HG03045 (cell line): Measurements from ENCODE around the gene CISH.
A peak's percentile ranks its signal among the peaks of the same experiment; 100 is the strongest.

Source experiments
- ATAC-seq: cut with Tn5 transposase; IDR thresholded peaks from one replicate; pipeline ENCODE4 v1.9.1; 2021; ENCODE audit warnings: mild to moderate bottlenecking, moderate library complexity; ENCODE audit not compliant: unreplicated experiment

CISH gene, protein sequence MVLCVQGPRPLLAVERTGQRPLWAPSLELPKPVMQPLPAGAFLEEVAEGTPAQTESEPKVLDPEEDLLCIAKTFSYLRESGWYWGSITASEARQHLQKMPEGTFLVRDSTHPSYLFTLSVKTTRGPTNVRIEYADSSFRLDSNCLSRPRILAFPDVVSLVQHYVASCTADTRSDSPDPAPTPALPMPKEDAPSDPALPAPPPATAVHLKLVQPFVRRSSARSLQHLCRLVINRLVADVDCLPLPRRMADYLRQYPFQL

DNA sequence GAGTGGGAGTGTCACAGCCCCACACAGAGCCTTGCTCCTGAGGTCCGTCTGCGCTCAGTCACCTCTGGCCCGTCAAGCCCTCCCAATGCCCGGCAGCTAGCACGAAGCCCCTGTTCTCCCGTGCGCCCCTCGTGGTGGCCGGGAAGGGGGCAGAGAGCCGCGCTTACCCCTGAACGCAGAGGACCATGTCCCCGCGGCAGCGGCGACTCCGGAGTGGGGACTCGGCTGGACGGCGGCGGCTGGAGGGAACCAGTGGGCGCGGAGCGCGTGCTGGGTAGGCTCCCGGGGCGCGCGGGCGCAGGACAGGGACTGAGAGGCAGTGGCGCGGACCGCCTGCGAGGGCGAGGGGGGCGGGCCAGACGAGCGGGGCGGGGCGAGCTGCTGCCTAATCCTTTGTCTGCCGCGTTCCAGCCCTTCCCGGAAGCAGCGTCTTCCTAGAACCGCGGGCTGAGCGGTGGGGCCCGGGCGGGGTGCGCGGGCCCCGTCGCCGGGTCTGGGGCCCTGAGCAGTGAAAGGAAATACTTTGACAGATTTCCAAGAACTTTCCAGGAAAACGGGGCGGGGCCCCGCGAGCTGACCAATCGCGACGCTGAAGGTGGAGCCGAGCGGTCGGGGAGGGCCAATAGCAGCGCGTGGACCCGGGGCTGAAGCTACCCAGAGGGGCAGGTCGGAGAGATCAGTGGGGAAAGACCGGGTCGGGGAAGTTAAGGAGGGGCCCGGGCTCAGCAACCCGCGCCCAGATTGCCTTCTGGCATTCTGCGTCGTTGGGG lies at the start of gene CISH:
Gene CISH, minus strand, starts transcription at position 311 of the 770 bp plus-strand sequence. Its CDS starts 124 bp downstream, at position 187.
- peak; percentile 80 for ATAC-seq

DNA sequence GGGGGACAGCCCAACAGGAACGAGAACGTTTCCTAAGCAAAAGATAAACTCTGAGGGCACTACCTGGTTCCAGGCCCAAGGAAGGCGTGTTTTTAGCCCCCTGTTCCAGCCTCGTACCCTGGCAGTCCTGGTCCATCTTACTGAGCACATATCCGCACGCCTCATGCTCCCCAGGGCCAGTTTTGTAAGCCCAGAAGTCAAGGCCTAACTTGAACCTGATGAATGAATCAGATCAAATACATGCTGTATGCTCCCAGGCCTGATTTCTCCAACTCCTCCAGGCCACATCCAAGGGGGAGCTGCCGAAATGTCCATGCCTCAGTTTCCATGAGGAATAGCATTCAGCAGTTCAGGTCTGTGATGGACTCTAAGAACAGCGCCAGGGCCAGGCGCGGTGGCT lies 48.8 kb upstream of the CISH start:
- ATAC-seq, result no peak

DNA sequence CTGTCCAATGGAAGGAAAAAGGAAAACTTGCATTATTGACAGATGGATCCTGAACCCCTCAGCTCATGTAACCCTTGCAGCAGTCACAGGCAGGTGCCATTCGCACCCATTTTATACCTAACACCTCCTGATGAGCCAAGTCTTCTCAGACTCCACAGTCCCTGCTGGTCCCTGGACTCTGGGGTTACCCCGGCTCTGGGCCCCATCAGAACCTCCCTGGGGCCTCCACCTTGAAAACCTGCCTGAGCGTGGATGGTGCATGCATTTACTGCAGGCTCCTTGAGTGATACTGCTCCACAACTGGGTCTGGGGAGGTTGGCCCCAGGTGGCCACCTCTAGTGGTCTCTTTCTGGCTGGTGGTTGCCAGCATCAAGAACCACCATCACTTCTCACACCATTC lies 47.3 kb upstream of the CISH start:
- ATAC-seq, result no peak

DNA sequence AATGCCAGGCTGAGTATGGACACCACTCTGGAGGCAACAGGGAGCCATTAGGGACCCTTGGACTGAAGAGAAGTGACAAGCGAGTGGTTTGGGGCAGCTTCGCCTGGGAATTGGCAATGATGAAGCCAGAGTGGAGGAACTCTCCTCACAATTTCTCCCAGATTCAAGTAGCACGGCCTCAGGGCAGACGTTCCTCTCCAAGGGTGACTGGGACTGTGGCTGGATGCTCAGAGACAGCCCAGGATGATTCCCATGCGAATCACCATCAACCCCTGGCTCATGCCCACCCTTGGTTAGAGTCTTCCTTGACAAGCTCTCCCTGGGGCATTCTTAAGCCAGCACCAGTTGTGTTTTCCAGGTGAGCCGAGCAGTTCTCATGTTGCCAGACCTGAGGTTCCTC lies 46.8 kb upstream of the CISH start:
- ATAC-seq, result no peak

DNA sequence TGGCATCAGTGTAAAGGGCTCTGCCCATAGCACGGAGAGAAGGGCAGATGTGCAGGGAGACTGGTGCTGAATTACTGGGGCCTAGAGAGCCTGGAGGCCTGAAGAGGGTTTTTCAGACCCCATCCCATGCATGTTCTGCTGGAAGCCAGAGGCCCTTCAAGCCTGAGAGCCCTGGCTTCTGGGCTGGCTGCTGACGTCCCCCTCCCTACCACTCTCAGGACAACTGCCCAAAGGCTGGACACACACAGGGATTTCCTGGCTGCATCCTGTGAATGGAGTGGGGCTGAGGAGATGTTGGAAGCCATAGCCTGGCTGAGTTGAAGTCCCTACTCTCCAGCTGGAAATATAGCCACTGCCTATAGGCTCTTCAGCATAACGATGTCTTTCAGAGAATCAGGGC lies 46.2 kb upstream of the CISH start:
- ATAC-seq, result no peak

DNA sequence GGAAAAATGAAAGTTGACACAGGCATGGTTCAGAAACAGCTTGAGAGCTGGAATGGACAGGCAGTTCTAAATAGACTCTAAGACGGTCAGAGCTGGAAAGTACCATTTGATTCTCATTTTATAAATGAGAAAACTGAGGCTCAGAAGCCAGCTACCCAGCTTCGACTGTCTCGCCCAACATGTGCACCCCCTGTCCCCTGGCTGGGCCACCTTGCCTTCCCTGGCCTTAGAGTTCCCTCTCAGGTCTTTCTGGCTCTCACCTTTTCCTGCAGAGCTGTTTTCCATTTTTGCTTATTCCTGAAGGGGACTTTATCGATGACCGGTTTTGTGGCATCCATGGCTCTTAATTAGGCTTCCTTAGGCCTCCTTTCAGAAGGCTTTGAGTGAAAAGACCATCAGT lies 45.8 kb upstream of the CISH start:
- no peak for ATAC-seq

DNA sequence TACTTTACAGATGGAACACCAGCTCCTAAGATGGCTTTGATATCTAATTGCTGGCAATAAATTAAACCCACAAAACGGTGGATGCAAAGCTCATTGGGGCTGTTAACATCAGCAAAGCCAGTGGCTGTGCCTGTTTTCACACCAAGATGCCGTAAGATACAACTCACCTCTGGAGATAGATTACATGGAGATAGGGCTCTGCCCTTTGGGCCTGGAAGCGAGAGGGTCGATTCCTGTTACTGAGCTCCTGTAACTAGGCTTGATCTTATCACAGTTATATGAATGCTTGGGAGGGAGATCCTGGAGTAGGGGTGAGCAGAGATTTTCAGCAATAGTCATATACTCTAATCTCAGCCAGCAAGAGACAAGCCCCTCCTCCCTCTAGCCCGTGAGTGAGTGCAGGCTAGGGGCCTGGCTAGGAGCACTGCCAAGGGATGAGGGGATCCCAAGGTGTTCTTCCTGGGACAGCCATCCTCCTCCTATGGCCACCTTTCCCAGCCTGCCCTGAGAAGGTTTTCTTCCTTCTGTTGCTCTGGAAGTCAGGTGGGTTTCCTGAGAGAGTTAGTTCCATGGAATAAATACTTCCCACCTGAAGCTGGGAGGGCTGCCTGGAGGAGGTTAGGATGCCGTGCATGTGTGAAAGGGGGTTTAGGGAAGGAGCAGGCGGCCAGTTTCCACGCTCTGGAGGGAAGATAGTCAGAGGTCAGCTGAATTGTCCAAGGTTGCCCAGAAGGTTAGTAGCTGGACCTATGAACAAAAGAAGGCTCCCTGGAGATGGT lies 45.0 kb upstream of the CISH start:
- ATAC-seq, result no peak

DNA sequence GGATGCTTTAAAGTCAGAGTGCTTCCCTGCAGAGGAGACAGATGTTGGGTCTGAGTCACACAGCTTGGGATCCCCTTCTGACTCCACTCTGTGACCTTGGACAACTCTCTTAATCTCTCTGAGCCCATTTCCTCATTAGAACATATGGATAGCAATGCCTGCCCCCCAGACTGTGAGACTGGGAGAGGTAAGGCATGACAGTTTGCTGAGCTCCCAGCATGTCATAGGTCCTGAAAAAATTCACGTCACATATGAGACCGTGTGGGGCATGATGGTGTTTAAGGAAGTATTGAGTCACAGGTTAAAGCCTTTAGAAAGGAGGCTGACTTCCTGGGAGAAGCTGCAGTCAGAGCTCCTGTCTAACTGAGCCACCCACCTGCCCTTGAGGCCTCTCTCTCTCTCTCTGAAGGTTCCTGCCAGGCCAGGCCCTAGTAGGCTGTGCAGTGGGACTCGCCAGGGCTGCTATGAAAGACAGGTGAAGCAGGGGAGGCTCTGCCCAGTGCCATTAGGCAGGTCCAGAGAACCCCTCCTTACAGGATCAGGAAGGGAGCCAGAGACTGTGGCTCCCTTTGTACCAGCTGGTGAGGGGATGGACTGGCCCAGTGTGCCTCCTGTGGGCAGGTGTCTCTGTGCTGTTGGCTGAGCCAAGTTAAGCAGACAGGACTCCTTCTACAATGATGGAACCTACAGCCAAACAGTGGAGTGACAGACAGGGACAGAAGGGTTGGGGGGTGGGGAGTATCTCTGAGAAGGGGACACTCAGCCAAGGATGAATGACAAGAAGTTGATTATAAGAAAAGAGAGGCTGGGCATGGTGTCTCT lies 43.6 kb upstream of the CISH start:
- ATAC-seq, result no peak

DNA sequence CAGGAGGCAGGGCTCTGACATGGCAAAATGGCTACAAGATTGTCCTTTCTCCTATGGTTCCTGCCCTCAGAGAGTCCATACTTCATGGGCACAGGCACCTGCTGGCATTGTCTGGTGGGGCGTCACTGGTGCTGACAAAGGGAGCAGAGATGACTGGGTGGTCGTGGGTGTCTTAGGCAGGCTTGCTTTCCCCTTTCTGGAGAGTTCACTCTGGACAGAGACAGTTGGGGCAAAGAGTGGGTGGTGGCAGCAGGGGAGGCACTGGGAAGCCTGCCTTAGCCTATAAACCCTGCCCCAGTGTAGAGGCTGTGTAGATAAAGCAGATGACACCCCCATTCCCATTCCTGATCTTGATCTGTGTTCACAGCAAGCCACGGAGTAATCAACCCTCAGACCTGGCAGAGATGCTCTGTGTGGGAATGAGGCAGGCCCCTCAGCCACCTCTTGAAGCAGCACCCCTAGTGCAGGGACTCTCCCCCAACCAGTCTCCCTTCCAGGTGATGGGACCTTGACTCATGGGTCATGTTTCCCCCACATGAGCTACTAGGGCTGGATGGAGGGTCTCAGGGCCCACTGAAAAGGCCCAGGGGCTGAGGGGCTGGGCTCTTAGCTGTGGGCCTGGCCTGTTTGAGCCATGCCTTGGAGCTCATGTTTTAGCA lies 42.5 kb upstream of the CISH start:
- no peak for ATAC-seq

DNA sequence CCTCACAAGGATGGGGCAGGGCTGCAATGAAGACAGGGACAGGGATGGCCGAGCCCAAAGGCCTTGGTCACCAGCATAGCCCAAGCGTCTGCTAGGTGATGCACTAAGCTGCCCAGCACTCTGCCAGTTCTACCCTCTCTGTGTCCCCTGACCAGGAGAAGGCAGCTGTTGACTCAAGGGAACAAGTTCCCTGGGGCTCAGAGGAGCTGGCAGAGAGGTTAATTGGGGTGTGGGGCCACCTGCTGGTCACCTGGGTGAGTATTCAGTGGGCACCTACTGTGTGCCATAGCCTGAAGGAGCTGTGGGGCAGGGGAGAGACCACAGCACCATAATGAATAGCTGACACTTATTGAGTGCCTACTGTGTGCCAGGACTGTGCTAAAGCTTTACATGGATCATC lies 41.1 kb upstream of the CISH start:
- no peak for ATAC-seq

DNA sequence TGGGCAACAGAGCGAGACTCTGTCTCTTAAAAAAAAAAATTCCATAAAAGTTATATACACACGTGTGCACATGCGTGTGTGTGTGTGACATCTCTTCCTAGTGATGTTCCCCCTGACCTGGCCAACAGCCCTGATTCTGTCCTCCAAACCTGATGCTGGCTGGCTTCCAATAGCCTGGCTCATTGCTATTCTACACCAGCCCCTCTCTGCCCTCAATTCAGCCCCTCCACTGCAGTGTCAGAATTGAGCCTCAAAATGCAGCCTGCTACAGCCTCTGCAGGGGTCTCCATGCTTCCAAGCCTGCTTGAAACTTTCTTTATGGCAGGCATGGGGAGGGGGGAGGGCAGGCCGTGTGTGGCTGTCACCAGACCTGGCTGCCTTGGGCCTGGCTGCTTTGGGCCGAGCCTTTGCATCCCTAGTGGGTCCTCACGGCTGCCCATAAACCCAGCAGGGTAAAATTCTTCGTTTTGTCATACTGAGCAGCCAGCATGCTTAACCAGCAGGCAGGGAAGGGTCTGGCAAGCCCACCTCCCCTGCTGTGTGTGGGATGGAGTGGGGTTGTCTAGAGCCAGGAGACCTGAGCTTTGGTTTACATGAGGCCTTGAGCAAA lies 40.5 kb upstream of the CISH start:
- no peak for ATAC-seq

DNA sequence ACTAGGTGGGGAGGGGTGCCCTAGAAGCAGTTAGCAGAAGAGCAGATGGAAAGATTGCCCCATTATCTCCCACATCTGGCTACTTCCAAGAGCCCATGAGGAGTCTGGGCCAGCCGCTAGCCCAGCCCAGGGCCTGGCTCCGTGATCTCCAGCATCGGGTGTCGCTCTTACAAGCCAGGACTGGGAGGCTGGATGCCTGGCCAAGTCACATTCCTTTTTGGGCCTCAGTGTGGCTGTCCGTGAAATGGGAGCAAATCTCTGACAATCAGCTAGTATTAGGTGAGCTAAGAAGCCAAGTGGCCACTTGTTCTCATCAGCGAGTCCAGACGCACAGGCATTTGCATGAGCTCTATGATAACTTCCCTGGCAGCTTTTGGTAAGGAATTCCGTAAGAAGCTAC lies 39.9 kb upstream of the CISH start:
- no peak for ATAC-seq

DNA sequence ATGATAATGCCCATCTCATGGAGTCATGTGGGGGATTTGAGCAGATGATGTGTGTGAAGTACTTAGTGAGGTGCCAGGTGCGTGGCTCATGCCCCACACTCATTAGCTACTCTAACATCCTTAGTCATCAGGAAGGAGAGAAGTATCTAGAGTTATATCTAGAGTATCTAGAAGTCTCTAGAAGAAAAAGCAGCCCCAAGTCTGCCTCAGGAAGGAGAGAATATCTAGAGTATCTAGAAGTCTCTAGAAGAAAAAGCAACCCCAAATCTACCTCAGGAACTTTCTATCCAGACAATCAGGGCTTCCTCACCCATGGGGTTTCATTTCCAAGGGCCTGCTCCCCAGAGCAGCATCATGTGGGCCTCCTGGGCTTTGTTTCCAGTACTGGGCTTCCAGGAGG lies 38.4 kb upstream of the CISH start:
- ATAC-seq, result no peak

DNA sequence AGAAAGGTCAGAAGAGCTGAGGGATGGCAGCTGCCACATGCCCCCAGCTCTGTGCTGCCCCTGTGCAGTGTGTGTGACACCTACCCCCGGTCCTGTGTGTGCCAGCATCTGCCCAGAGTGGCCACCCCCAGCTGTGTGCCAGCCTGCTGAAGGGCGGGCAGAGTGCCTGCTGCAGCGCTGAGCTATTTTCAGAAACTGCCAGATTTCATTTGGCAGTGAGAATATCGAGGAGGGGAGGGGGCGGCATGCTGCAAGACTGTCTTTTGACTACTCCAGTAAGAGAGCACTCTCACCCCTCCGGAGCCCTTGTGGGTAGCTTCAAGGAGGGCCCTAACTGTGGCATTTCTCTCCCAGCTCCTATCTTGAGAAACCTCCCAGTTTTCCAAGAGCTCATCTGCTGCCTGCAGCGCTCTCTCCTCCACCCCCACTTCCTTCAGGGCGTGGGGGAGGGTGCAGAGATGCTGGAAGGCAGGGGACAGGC lies 37.9 kb upstream of the CISH start:
- no peak for ATAC-seq

DNA sequence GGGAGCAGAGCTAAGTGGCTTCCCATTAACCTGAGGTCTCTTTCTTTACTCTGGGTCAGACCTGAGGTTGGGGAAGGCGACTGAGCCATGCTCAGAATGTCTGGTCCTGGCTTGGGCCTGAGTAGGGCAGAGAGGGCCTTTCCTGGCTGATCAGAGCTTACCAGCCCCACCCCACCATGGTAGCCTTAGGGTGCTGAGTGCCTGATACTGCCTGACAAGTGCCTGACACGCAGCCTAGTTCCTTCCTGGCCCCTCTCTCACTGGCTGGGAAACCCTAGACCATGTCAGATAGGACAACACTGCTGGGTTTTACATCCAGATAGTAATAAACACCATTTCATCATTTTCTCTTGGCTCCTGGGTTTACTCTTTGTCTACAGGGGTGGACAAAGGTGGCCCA lies 37.4 kb upstream of the CISH start:
- no peak for ATAC-seq

DNA sequence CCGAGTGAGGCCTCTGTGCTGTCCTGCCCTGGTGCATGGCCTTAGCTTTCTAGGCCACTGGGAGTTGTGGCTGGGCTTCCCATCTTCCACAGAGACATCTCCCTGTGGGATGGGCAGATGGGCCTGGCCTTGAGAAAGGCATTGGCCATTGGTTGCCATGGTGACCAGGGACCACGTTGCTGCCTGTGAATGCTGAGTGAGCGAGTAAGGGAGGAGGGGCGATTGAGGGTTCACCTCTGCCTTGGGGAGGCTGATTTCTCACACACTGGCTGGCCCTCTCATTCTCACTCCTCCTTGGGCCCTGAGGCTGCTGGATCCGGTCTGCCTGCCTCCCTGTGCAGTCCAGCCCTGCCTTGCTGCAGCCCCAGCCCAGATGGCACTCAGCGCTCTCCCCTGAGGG lies 36.7 kb upstream of the CISH start:
- ATAC-seq, result no peak

DNA sequence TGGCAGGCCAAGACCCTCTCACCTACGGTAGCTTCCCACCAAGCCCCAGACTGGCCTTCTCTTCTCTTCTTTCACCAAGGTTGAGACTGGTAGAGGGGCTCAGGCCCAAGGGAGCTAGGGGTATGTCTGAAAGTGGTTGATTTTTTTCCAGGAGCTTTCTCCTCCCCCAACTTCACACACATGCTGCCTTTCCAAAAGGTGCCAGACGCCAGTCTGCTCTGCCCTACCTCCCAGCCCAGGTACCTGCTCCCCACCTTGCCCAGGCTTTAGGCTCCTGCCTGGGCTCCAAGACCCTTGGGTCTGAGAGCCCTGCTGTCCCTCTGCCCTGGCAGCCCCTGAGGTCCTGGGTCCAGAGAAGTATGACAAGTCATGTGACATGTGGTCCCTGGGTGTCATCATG lies 33.8 kb upstream of the CISH start:
- ATAC-seq, result no peak

DNA sequence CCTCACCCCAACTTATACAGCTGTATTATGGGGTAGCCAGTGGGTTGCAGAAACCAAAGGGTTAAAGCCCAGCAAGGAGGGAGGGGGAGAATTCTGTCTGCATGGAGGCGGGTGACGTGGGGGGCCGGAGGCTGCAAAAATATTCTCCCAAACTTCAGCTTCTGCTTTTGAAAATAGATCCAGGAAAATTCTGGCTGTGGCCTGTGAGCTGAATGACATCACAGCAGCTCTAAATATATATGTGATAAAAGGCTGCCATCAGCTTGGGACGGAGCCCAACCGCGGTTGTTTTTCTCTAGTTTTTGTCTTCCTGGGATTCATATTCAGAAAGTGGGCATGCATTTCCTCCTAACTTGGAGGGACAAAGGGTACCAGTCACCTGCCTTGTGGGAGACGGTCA lies 33.0 kb upstream of the CISH start:
- ATAC-seq, result no peak

DNA sequence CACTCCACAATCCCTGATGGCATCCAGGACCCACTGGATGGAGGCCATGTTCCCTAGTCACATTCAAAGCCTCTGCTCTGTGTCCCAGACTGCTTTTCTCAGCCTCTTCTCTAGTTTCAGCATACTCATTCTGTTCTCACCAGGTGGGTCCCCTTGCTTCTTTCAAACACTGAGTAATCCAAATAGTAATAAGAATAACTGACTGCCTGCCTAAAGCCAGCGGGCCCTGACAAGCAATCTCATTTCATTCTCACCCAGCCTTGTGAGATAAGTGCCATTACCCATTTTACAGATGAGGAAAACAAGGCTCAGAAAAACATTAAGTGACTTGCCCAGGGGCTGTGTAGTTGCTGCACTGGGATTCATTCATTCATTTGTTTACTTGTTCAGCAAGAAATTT lies 30.8 kb upstream of the CISH start:
- no peak for ATAC-seq

DNA sequence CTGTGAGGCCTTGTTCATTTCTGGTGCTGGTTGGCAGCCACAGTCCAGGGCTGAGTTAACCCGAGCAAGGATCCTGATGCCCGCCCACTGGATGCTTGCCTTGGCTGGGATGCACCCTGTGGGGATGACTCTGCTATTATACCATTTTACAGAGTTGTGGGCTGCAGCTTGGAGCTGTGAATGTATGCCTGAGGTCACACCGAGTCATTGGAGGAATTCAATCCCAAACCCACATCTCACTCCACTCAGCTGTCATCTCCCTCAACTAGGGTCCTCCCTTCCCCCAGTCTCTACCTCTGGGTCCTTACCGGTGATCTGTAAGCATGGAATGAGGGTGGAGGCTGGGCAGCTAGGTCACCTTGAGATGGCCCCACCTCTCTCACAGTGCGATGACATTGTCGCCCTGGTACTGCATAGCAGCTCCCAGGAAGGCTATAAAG lies 27.5 kb upstream of the CISH start:
- ATAC-seq, result no peak
